ENCODE results near the gene IRF9. TPM values are rescaled to one million over a fixed set of nuclear protein-coding genes. Genes with fewer than 3 reads are reported as not detected.
A peak's percentile ranks its signal among the peaks of the same experiment; 100 is the strongest.

IRF9 gene
- total and polyA plus RNA-seq, 2 experiments from 2014 or later: 8.2 to 8.4 TPM

DNA sequence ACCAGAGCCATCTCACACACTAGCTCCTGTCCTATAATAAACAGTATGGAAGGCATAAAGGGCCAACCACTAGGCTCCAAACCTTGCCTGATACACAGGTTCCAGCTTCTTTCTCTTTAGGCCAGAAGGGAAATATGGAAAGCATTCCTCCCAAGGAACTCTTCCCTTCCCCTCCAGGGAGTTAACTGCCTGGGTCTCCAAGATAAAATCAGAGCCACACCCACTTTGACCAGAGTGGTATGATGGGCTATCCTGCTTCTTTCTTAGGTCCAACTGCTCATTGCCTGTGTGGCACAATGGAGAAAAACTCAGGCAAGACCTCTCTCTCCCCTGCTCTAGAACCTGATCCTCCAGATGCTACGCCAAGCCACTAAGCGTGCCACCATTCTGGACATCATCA is 46.6 kb downstream of the IRF9 start (continued):
- TF ChIP-seq, protein P1, sequence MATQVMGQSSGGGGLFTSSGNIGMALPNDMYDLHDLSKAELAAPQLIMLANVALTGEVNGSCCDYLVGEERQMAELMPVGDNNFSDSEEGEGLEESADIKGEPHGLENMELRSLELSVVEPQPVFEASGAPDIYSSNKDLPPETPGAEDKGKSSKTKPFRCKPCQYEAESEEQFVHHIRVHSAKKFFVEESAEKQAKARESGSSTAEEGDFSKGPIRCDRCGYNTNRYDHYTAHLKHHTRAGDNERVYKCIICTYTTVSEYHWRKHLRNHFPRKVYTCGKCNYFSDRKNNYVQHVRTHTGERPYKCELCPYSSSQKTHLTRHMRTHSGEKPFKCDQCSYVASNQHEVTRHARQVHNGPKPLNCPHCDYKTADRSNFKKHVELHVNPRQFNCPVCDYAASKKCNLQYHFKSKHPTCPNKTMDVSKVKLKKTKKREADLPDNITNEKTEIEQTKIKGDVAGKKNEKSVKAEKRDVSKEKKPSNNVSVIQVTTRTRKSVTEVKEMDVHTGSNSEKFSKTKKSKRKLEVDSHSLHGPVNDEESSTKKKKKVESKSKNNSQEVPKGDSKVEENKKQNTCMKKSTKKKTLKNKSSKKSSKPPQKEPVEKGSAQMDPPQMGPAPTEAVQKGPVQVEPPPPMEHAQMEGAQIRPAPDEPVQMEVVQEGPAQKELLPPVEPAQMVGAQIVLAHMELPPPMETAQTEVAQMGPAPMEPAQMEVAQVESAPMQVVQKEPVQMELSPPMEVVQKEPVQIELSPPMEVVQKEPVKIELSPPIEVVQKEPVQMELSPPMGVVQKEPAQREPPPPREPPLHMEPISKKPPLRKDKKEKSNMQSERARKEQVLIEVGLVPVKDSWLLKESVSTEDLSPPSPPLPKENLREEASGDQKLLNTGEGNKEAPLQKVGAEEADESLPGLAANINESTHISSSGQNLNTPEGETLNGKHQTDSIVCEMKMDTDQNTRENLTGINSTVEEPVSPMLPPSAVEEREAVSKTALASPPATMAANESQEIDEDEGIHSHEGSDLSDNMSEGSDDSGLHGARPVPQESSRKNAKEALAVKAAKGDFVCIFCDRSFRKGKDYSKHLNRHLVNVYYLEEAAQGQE (IDR thresholded peaks at IDR 0.05; ENCODE audit: unreplicated experiment): no peak
- TF ChIP-seq, protein P2, sequence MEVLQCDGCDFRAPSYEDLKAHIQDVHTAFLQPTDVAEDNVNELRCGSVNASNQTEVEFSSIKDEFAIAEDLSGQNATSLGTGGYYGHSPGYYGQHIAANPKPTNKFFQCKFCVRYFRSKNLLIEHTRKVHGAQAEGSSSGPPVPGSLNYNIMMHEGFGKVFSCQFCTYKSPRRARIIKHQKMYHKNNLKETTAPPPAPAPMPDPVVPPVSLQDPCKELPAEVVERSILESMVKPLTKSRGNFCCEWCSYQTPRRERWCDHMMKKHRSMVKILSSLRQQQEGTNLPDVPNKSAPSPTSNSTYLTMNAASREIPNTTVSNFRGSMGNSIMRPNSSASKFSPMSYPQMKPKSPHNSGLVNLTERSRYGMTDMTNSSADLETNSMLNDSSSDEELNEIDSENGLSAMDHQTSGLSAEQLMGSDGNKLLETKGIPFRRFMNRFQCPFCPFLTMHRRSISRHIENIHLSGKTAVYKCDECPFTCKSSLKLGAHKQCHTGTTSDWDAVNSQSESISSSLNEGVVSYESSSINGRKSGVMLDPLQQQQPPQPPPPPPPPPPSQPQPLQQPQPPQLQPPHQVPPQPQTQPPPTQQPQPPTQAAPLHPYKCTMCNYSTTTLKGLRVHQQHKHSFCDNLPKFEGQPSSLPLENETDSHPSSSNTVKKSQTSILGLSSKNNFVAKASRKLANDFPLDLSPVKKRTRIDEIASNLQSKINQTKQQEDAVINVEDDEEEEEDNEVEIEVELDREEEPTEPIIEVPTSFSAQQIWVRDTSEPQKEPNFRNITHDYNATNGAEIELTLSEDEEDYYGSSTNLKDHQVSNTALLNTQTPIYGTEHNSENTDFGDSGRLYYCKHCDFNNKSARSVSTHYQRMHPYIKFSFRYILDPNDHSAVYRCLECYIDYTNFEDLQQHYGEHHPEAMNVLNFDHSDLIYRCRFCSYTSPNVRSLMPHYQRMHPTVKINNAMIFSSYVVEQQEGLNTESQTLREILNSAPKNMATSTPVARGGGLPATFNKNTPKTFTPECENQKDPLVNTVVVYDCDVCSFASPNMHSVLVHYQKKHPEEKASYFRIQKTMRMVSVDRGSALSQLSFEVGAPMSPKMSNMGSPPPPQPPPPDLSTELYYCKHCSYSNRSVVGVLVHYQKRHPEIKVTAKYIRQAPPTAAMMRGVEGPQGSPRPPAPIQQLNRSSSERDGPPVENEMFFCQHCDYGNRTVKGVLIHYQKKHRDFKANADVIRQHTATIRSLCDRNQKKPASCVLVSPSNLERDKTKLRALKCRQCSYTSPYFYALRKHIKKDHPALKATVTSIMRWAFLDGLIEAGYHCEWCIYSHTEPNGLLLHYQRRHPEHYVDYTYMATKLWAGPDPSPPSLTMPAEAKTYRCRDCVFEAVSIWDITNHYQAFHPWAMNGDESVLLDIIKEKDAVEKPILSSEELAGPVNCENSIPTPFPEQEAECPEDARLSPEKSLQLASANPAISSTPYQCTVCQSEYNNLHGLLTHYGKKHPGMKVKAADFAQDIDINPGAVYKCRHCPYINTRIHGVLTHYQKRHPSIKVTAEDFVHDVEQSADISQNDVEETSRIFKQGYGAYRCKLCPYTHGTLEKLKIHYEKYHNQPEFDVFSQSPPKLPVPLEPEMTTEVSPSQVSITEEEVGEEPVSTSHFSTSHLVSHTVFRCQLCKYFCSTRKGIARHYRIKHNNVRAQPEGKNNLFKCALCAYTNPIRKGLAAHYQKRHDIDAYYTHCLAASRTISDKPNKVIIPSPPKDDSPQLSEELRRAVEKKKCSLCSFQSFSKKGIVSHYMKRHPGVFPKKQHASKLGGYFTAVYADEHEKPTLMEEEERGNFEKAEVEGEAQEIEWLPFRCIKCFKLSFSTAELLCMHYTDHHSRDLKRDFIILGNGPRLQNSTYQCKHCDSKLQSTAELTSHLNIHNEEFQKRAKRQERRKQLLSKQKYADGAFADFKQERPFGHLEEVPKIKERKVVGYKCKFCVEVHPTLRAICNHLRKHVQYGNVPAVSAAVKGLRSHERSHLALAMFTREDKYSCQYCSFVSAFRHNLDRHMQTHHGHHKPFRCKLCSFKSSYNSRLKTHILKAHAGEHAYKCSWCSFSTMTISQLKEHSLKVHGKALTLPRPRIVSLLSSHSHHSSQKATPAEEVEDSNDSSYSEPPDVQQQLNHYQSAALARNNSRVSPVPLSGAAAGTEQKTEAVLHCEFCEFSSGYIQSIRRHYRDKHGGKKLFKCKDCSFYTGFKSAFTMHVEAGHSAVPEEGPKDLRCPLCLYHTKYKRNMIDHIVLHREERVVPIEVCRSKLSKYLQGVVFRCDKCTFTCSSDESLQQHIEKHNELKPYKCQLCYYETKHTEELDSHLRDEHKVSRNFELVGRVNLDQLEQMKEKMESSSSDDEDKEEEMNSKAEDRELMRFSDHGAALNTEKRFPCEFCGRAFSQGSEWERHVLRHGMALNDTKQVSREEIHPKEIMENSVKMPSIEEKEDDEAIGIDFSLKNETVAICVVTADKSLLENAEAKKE (CRISPR knock-in tag; IDR thresholded peaks at IDR 0.05): no peak

DNA sequence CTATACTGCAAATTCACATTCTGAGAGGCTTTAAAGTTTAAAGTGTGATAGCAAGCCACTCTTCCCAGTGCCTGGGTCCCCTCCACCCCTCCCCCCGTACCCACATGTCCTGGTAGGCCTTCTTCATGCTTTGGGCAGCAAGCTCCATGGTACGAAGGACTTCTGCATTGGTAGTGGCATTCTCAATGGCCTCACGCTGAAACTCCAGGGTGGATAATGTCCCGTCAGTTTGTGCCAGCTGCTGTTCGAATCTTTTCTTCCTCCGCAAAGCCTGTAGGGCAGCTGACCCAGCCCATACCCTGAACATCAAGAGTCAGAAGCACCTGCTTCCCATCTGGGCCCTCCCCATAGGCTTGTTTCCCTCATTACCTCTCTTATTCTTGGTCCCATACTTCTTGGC is 50.2 kb downstream of the IRF9 start:
- Histone ChIP-seq H3K79me2 (replicated peaks; ENCODE audit: insufficient read depth) (no peaks in the 10 kb centered on the region; the same call in 1 of the 2 replicates), H2AFZ (no peak overlapping the region), H3K36me3 (ENCODE audit: insufficient read depth) (peaks cover 6% of the 10 kb centered on the region), H3K4me2 (no peak overlapping the region), H3K9me2 (ENCODE audit: insufficient read depth) (no peaks in the 10 kb centered on the region), H3K4me1 (ENCODE audit: insufficient read depth) (peaks cover 16% of the 10 kb centered on the region), H3F3A (replicated peaks; ENCODE audit: low read depth) (peaks cover 19% of the 10 kb centered on the region), H3K27ac (ENCODE audit: low read depth) (no peak overlapping the region), H3K27me3 (ENCODE audit: insufficient read depth) (no peaks in the 10 kb centered on the region), H3K4me3 (no peak overlapping the region), H4K20me1 (replicated peaks; ENCODE audit: insufficient read depth) (no peaks in the 10 kb centered on the region; the same call in 1 of the 2 replicates)
- peak overlapping the region; percentile 93 for H3K4me3 Mint-ChIP-seq
- ATAC-seq (no peak), DNase-seq (ENCODE audit: low spot score) (no peak)
- H3K27me3 Mint-ChIP-seq (ENCODE audit: insufficient read depth, low read depth, poor library complexity): peaks cover 20% of the 10 kb centered on the region
- peaks cover 68% of the 10 kb centered on the region for H3K36me3 Mint-ChIP-seq (ENCODE audit: low read depth)
- no peak overlapping the region for H3K27ac Mint-ChIP-seq
- H3K4me1 Mint-ChIP-seq: peaks cover 19% of the 10 kb centered on the region
- peaks cover 3% of the 10 kb centered on the region; the same call in 2 of the 3 replicates for H3K9me3 Mint-ChIP-seq
- TF ChIP-seq JUNB (IDR thresholded peaks at IDR 0.05; ENCODE audit: unreplicated experiment) (no peak), EZH2 (IDR thresholded peaks at IDR 0.05; ENCODE audit: low read depth, unreplicated experiment) (no peak), STAT1 (IDR thresholded peaks at IDR 0.05; ENCODE audit: unreplicated experiment) (no peak), ZNF331 (CRISPR knock-in tag; IDR thresholded peaks at IDR 0.05; ENCODE audit: low read depth) (no peak)
- TF ChIP-seq, protein P3, sequence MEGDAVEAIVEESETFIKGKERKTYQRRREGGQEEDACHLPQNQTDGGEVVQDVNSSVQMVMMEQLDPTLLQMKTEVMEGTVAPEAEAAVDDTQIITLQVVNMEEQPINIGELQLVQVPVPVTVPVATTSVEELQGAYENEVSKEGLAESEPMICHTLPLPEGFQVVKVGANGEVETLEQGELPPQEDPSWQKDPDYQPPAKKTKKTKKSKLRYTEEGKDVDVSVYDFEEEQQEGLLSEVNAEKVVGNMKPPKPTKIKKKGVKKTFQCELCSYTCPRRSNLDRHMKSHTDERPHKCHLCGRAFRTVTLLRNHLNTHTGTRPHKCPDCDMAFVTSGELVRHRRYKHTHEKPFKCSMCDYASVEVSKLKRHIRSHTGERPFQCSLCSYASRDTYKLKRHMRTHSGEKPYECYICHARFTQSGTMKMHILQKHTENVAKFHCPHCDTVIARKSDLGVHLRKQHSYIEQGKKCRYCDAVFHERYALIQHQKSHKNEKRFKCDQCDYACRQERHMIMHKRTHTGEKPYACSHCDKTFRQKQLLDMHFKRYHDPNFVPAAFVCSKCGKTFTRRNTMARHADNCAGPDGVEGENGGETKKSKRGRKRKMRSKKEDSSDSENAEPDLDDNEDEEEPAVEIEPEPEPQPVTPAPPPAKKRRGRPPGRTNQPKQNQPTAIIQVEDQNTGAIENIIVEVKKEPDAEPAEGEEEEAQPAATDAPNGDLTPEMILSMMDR (conservative IDR thresholded peaks at IDR 0.05; ENCODE audit: low read depth in 2 of 2): no peak
- TF ChIP-seq, protein P4, sequence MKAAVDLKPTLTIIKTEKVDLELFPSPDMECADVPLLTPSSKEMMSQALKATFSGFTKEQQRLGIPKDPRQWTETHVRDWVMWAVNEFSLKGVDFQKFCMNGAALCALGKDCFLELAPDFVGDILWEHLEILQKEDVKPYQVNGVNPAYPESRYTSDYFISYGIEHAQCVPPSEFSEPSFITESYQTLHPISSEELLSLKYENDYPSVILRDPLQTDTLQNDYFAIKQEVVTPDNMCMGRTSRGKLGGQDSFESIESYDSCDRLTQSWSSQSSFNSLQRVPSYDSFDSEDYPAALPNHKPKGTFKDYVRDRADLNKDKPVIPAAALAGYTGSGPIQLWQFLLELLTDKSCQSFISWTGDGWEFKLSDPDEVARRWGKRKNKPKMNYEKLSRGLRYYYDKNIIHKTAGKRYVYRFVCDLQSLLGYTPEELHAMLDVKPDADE (IDR thresholded peaks at IDR 0.05): no peak
- TF ChIP-seq, protein P1 (IDR thresholded peaks at IDR 0.05; ENCODE audit: unreplicated experiment): no peak

Data from GM23338 (cell line).